VCaP (cell line): ENCODE results near the gene CNOT1.

Source experiments
- H3K27ac ChIP-seq: fragments of 450-650 bp; 2 replicates; pipeline ENCODE4 v1.5.1; 2017
- TF ChIP-seq, protein P1 (sequence below): fragments of 450-650 bp; conservative IDR thresholded peaks from 2 replicates; pipeline ENCODE4 v1.5.1; 2017; ENCODE audit warnings: mild to moderate bottlenecking, moderate library complexity

The CNOT1 gene

DNA sequence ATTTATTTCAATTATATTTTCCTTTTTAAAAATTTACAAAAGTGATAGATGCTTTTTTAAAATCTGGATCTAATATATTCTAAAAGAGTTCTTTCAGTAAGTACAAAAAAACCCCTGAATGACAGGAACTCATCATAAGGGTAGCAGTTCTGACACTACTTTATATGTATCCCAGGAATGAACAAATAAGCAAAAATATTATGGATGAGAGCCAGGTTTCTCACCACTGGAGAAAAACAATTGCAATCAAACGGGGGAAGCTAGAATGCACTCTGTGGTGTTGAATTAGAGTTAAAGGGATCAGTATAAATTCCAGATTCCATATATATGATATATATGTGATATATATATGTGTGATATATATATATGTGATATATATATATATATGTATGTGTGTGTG, 152.8 kb downstream of the CNOT1 start:
- TF ChIP-seq, protein P1, sequence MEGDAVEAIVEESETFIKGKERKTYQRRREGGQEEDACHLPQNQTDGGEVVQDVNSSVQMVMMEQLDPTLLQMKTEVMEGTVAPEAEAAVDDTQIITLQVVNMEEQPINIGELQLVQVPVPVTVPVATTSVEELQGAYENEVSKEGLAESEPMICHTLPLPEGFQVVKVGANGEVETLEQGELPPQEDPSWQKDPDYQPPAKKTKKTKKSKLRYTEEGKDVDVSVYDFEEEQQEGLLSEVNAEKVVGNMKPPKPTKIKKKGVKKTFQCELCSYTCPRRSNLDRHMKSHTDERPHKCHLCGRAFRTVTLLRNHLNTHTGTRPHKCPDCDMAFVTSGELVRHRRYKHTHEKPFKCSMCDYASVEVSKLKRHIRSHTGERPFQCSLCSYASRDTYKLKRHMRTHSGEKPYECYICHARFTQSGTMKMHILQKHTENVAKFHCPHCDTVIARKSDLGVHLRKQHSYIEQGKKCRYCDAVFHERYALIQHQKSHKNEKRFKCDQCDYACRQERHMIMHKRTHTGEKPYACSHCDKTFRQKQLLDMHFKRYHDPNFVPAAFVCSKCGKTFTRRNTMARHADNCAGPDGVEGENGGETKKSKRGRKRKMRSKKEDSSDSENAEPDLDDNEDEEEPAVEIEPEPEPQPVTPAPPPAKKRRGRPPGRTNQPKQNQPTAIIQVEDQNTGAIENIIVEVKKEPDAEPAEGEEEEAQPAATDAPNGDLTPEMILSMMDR = no peak
- no peak overlapping the region for H3K27ac ChIP-seq

DNA sequence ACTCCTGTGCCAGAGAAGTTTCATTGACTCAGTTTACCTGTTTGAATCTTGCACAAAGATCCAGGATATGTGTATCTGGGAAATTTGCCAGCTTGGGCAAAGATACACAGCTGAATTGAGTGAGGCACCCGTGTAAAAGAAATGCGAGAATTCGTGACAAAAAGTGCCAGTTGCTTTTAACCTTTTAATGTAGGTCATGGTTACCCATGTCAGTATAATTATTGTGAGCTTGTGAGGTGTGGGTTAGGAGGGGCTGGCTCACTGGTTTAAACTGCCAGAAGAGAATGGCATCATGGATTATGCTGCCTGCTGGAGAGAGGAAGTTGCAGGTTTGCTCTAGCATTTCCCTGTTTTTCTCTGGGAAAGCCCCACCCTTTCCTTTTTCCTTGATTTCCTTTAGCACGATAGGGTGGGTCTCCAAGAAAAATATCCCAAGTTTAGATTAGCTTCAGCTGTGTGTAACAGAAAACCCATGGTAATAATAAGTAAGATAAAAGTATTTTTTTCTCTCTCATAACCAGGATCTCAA, 154.5 kb downstream of the CNOT1 start:
- TF ChIP-seq, protein P1 = no peak
- no peak overlapping the region for H3K27ac ChIP-seq

DNA sequence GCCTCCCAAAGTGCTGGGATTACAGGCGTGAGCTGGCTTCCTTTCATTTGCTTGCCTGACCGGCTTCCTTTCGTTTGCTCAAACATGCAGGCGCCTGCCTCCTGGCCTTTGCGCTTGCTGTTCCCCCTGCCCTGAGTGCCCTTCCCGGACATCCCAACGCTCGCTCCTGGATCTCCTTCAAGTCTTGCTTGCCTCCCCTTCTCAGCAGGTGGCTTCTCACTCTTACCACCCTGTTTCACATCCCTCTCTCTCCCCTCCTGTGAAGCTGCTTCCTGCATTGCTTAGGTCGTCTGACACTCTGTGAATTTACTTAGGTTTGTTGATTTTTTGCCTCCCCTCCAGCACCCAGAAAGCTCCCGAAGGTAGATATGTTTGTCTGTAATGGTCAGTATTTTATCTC, 155.3 kb downstream of the CNOT1 start:
- H3K27ac ChIP-seq = no peak overlapping the region
- TF ChIP-seq, protein P1 = no peak

DNA sequence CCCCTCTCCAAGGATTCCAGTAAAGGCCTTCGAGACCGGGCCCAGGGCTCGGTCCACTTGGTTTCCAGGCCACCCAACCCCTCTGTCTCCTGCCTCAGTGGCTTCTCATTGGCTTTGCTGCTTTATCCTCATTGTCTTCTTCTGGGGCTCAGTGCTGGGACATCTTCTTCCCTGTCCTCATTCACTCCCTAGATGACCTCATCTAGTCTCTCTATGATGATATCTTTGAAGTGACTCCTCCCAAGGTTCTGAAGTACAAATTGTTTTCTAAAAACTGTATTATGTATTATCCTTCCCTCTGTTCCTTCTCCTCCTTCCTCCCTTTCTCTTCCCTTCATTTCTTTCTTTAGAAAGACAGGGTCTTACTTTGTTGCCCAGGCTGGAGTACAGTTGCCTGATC, 156.8 kb downstream of the CNOT1 start:
- TF ChIP-seq, protein P1 = no peak
- no peak overlapping the region for H3K27ac ChIP-seq

DNA sequence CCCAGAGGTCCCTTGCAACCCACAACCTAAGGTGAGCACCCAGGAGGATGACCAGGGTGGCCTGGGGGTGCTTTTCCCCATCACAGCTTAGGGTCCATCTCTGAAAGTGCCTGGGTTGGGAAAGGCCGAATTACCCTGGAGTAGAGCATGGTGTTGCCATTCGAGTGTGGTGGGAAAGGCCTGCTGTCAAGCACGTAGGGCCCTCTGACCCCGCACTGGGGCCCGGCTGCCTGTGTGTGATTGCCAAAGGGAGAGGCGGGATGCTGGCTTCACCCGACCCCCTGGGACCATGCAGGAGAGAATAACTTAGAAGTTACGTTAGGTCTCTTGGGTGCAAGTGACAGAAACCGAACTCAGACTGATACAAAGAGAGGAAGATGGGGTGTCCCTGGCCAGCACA, 157.4 kb downstream of the CNOT1 start:
- H3K27ac ChIP-seq = no peak overlapping the region
- TF ChIP-seq, protein P1 = no peak

DNA sequence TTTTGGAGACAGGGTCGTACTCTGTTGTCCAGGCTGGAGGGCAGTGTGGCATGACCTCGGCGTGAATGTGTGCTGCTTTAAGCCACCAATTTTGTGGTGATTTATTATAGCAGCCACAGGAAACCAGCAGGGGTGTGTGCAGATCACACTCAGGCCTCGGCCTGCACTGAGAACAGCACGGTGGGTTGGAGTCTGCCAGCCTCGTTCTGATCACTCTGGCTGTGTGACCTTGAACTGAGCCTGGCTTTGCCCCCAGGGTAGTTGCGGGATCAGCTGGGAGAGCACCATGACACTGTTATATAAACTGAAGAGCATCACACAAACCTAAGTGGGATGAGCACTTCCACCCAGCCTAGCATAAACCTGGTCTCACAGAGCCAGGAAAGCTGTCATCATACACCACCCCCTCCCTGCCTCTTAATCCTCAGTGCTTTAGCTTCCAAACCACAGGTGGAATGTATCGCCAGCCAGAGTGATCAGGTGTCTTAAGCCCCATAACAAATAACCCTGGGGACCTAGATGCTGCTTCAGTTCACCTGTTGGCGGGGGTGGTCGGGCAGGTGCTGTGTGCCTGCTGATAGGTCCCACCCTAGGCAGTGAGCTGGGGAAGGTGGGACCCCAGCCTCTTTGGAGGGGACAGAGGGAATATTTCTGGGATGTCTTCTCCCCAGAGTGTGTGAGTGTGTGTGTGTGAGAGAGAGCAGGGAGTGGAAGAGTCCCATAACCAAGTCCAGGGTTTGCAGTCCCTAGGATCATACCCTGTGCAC, 158.2 kb downstream of the CNOT1 start:
- TF ChIP-seq, protein P1 = no peak
- H3K27ac ChIP-seq = no peak overlapping the region
